Measurements from ENCODE around the gene RASAL2.

RASAL2 gene

GRCh38 chr1:178122283-178122682, 28.4 kb downstream of the RASAL2 start:
- no peak for FAIRE-seq
- DNase-seq (ENCODE audit: insufficient read length), result no peak
- TF ChIP-seq POLR2A (IDR thresholded peaks at IDR 0.05; ENCODE audit: low read depth, low read length) (no peak), TAF1 (IDR thresholded peaks at IDR 0.05; ENCODE audit: borderline replicate concordance, low read depth, low read length) (no peak), POLR2AphosphoS5 (IDR thresholded peaks at IDR 0.05; ENCODE audit: low read depth, low read length) (no peak)

GRCh38 chr1:178124115-178124514, 30.2 kb downstream of the RASAL2 start:
- DNase-seq (ENCODE audit: insufficient read length) (no peak), FAIRE-seq (no peak)
- TF ChIP-seq POLR2A (IDR thresholded peaks at IDR 0.05; ENCODE audit: low read depth, low read length) (no peak), TAF1 (IDR thresholded peaks at IDR 0.05; ENCODE audit: borderline replicate concordance, low read depth, low read length) (no peak), POLR2AphosphoS5 (IDR thresholded peaks at IDR 0.05; ENCODE audit: low read depth, low read length) (no peak)

GRCh38 chr1:178126261-178126660, 32.4 kb downstream of the RASAL2 start:
- no peak for TF ChIP-seq POLR2AphosphoS5 (IDR thresholded peaks at IDR 0.05; ENCODE audit: low read depth, low read length)
- no peak for TF ChIP-seq POLR2A (IDR thresholded peaks at IDR 0.05; ENCODE audit: low read depth, low read length)
- no peak for TF ChIP-seq TAF1 (IDR thresholded peaks at IDR 0.05; ENCODE audit: borderline replicate concordance, low read depth, low read length)
- DNase-seq (ENCODE audit: insufficient read length) (no peak), FAIRE-seq (no peak)

GRCh38 chr1:178126741-178127185, 32.9 kb downstream of the RASAL2 start:
- TF ChIP-seq POLR2AphosphoS5 (IDR thresholded peaks at IDR 0.05; ENCODE audit: low read depth, low read length), result no peak
- no peak for TF ChIP-seq POLR2A (IDR thresholded peaks at IDR 0.05; ENCODE audit: low read depth, low read length)
- TF ChIP-seq TAF1 (IDR thresholded peaks at IDR 0.05; ENCODE audit: borderline replicate concordance, low read depth, low read length), result no peak
- FAIRE-seq (no peak), DNase-seq (ENCODE audit: insufficient read length) (no peak)

GRCh38 chr1:178127482-178128191, 33.7 kb downstream of the RASAL2 start:
- no peak for TF ChIP-seq TAF1 (IDR thresholded peaks at IDR 0.05; ENCODE audit: borderline replicate concordance, low read depth, low read length)
- TF ChIP-seq POLR2AphosphoS5 (IDR thresholded peaks at IDR 0.05; ENCODE audit: low read depth, low read length), result no peak
- no peak for TF ChIP-seq POLR2A (IDR thresholded peaks at IDR 0.05; ENCODE audit: low read depth, low read length)
- no peak for FAIRE-seq
- no peak for DNase-seq (ENCODE audit: insufficient read length)

- DNase-seq (ENCODE audit: insufficient read length) (no peak), FAIRE-seq (no peak)
- TF ChIP-seq POLR2AphosphoS5 (IDR thresholded peaks at IDR 0.05; ENCODE audit: low read depth, low read length) (no peak), TAF1 (IDR thresholded peaks at IDR 0.05; ENCODE audit: borderline replicate concordance, low read depth, low read length) (no peak), POLR2A (IDR thresholded peaks at IDR 0.05; ENCODE audit: low read depth, low read length) (no peak)
These were observed 39.5 kb downstream of the RASAL2 start for GRCh38 chr1:178133239-178133989.

- FAIRE-seq (no peak), DNase-seq (ENCODE audit: insufficient read length) (no peak)
- TF ChIP-seq POLR2AphosphoS5 (IDR thresholded peaks at IDR 0.05; ENCODE audit: low read depth, low read length) (no peak), POLR2A (IDR thresholded peaks at IDR 0.05; ENCODE audit: low read depth, low read length) (no peak), TAF1 (IDR thresholded peaks at IDR 0.05; ENCODE audit: borderline replicate concordance, low read depth, low read length) (no peak)
These were observed 40.2 kb downstream of the RASAL2 start for GRCh38 chr1:178134061-178134460.

- DNase-seq (ENCODE audit: insufficient read length), result no peak
- no peak for TF ChIP-seq TAF1 (IDR thresholded peaks at IDR 0.05; ENCODE audit: borderline replicate concordance, low read depth, low read length)
- no peak for TF ChIP-seq POLR2AphosphoS5 (IDR thresholded peaks at IDR 0.05; ENCODE audit: low read depth, low read length)
- TF ChIP-seq POLR2A (IDR thresholded peaks at IDR 0.05; ENCODE audit: low read depth, low read length), result no peak
- no peak for FAIRE-seq
These were observed 43.3 kb downstream of the RASAL2 start for GRCh38 chr1:178137238-178137637.

- FAIRE-seq, result no peak
- DNase-seq (ENCODE audit: insufficient read length), result no peak
- no peak for TF ChIP-seq TAF1 (IDR thresholded peaks at IDR 0.05; ENCODE audit: borderline replicate concordance, low read depth, low read length)
- no peak for TF ChIP-seq POLR2A (IDR thresholded peaks at IDR 0.05; ENCODE audit: low read depth, low read length)
- no peak for TF ChIP-seq POLR2AphosphoS5 (IDR thresholded peaks at IDR 0.05; ENCODE audit: low read depth, low read length)
These were observed 48.9 kb downstream of the RASAL2 start for GRCh38 chr1:178142806-178143205.

GRCh38 chr1:178143730-178144690, 50.1 kb downstream of the RASAL2 start:
- TF ChIP-seq POLR2A (IDR thresholded peaks at IDR 0.05; ENCODE audit: low read depth, low read length) (no peak), TAF1 (IDR thresholded peaks at IDR 0.05; ENCODE audit: borderline replicate concordance, low read depth, low read length) (no peak), POLR2AphosphoS5 (IDR thresholded peaks at IDR 0.05; ENCODE audit: low read depth, low read length) (no peak)
- FAIRE-seq, result no peak
- DNase-seq (ENCODE audit: insufficient read length), result no peak

- DNase-seq (ENCODE audit: insufficient read length), result no peak
- TF ChIP-seq TAF1 (IDR thresholded peaks at IDR 0.05; ENCODE audit: borderline replicate concordance, low read depth, low read length), result no peak
- TF ChIP-seq POLR2A (IDR thresholded peaks at IDR 0.05; ENCODE audit: low read depth, low read length), result no peak
- TF ChIP-seq POLR2AphosphoS5 (IDR thresholded peaks at IDR 0.05; ENCODE audit: low read depth, low read length), result no peak
- no peak for FAIRE-seq
These were observed 51.7 kb downstream of the RASAL2 start for GRCh38 chr1:178145605-178146004.

Data from GM12892 (cell line).